Fibroblast of skin of right biceps (primary cell): ENCODE data around the gene COL20A1.
"Not testable (repeated sequence)": the region's sequence is repeated elsewhere in the genome, so short reads cannot be mapped to it uniquely, and the experiment has no call there.

Experiments used
- DNase-seq: peaks from one replicate; pipeline ENCODE4 v3.0.0-alpha.2; 2013

Gene COL20A1

GRCh38 chr20:63379872-63380271 is 86.9 kb downstream of the COL20A1 start:
- DNase-seq: not testable (repeated sequence)

GRCh38 chr20:63380346-63380870 is 87.4 kb downstream of the COL20A1 start:
- DNase-seq: no peak

- DNase-seq: no peak
Observed at GRCh38 chr20:63381781-63382431, 88.9 kb downstream of the COL20A1 start.

DNA sequence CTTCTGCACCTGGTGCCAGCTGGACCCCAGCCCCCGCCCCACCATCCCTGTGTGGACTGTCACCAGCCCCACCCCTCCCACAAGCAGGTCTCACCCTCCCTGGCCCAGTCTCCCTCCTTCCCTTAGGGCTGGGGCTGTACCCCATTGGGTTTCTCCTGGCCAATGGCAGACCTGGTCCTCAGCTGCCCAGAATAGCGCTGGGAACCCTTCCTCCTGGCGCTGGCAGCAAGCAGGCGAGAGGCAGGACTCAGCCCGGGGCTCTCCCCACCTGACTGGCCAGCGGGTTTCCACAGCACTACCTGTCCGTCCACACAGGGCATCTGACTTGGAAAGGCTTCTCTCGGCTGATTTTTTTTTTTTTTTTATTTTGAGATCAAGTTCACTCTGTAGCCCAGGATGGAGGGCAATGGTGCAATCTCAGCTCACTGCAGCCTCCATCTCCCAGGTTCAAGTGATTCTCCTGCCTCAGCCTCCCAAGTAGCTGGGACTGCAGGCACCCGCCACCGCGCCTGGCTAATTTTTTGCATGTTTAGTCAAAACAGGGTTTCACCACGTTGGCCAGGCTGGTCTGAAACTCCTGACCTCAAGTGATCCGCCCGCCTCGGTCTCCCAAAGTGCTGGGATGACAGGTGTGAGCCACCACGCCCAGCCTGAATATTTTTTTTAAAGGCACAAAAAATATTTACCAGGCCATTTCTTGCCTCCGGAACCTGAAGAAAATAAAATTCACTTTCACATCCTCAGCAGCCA is 89.7 kb downstream of the COL20A1 start:
- DNase-seq: no peak

- DNase-seq: no peak
Observed at GRCh38 chr20:63383556-63383955, 90.6 kb downstream of the COL20A1 start.

GRCh38 chr20:63384336-63384735 is 91.3 kb downstream of the COL20A1 start:
- DNase-seq: no peak
